CD4-positive, alpha-beta T cell treated with Interleukin-4 for 4 hours (primary cell): ENCODE measurements around the gene MYF6.

Experiments
- DNase-seq: peaks from one replicate; pipeline ENCODE4 v3.0.0-alpha.2; 2020

Gene MYF6

GRCh38 chr12:80707830-80708258, 410 bp downstream of the MYF6 start:
- DNase-seq: no peak

GRCh38 chr12:80708259-80708974, 983 bp downstream of the MYF6 start:
- no peak for DNase-seq

DNA sequence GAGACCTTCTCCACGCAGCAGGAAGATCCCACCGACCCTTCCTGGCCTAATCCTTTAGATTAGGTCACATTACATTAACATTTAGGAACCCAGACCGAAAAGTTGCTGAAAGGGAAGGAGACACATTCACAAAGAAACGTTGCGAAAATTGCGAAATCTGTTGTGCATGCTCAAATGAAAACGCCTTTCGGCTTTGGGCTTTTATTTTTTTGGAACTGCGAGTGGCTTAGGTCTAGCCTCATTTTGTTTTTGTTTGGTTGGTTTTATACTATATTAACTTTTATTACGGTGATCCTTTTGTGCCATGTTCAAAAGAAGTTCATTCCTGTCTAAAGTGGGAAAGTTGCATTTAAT, 1.5 kb downstream of the MYF6 start:
- DNase-seq: no peak

- DNase-seq: no peak
Observed at GRCh38 chr12:80709811-80710726, 2.6 kb downstream of the MYF6 start.

- no peak for DNase-seq
Observed at GRCh38 chr12:80710727-80711449, 3.5 kb downstream of the MYF6 start.

GRCh38 chr12:80711866-80712265, 4.4 kb downstream of the MYF6 start:
- DNase-seq: no peak

DNA sequence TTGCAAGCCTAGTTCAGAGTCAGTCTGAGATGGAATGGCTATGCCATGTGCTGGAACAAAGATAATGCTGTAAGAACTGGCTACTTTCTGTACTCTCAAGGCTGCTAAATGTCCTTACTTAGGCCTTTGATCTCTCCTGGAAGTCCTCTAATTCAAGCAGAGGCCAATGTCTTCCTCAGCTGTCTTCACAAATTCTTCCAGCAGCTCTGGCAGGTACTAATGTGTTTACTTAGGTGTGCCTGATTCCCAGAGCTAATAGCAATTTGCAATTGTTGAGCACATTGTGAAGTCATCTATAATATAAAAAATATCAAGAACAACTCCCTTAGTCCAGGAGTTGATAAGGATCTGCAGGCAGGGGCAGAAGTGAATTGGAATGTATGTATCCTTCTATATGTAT, 5.4 kb downstream of the MYF6 start:
- DNase-seq: no peak

GRCh38 chr12:80713419-80713818, 6.0 kb downstream of the MYF6 start:
- DNase-seq: no peak

DNA sequence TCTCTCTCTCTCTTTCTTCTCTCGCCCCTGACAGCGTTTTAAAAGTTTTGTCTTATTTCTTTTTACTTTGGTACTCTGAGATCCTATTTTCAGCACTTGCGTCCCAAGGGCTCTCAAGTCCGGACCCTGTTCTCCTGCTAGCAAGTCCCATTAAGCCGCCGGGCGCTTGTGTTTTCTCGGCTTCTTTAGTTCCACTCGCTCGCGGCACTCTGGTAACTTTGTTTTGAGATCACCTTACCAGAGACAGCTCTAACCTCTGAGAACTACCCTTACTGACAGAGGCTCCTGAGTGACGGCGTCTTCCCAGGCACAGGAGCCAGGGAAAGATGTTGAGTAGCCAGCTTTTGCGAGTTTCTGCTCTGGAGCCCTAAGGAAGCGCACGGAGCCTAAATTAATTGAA, 6.6 kb downstream of the MYF6 start:
- DNase-seq: no peak

DNA sequence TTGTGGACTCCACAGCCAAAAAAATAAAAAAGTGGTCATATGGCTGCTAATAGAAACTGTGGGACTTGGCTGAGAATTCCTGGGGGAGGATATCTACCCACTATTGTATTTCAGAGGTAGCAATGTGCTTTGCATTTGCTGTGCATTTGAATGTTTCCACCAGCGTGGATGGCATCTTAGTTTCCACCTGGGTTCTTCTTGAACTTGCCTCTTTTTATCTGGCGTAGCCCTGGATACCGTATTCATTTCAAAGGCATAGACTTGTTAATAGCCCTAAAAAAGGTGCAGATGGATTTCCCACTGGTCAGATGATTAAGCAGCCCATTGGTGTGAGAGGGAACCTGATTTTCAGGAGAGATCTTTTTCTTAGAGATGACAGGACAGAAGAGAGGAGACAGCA, 7.4 kb downstream of the MYF6 start:
- no peak for DNase-seq

GRCh38 chr12:80715713-80716249, 8.3 kb downstream of the MYF6 start:
- DNase-seq: no peak

- no peak for DNase-seq
Observed at GRCh38 chr12:80716696-80717469, 9.4 kb downstream of the MYF6 start, which contains the start of gene MYF5. Gene MYF5, plus strand, starts transcription at chr12:80716912. Its CDS starts 152 bp downstream, at chr12:80717064.

GRCh38 chr12:80717856-80718255, 10.4 kb downstream of the MYF6 start:
- no peak for DNase-seq

GRCh38 chr12:80720516-80720915, 13.1 kb downstream of the MYF6 start:
- DNase-seq: no peak

DNA sequence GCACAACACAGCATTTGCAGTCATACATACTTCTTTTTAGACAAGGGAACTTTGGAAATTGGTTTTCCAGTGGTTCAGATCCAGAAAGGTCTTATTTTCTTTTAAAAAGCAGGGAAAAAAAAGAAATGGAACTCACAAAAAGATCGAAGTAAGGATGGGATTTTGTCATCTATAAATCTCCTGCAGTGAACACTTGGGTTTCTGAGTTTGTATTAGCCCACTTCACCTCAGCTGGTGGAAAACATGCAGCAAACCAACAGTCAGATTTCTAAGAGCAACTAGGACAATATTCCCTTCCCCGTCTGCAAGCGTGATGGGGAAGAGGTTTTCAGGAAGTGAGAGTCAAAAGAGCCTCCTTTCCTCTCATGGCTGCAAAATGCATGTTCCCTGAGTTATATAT, 13.9 kb downstream of the MYF6 start:
- no peak for DNase-seq

DNA sequence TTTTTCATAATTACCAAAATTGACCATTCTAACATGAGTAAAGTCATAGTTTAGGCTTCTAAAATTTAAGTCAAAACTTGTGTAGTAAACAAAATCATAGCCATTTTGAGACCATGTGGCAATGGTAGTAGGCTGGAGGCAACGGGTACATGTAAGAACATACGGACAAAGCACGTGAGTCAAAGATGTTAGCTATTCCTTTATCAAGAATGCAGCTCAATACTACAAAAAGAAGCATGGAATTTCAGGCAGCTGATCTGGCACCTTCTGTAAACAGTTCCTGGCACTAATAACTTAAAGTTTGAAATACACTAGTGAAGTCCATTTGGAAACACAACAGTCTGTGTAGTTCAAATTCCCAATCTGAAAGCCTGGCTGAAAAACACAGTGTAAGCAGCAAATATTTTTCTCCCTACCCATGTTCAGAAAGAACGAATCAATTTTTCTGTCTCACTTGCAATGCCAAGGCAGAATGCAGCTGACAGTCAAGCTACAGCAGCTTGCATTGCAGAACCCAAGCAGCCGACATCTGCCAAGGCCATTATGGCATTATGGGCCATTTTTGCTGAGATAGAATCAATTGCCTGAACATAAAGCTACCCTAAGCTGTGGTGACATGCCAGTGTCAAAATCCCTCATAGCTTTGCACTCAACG, 38.5 kb downstream of the MYF6 start:
- DNase-seq: no peak

DNA sequence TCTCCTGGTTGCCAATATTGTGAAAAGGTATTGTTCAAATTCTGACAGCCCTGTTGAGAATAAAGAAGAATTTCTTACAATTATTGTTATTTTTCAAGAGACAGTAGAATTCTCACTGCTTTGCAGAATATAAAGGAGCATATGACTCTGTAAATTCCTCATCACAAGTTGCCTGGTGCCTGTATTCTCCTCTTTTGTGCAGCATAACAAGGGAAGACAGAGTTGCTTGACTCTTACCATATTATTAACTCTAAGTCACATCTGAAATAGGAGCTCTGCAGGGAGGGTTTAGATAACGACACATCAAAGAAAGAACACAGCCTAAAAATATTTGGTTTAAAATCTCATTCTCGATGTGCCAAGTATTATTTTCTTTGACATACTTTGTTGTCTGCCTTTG, 40.4 kb downstream of the MYF6 start:
- no peak for DNase-seq

- no peak for DNase-seq
Observed at GRCh38 chr12:80749456-80749855, 42.0 kb downstream of the MYF6 start.

- no peak for DNase-seq
Observed at GRCh38 chr12:80752464-80752863, 45.0 kb downstream of the MYF6 start.

DNA sequence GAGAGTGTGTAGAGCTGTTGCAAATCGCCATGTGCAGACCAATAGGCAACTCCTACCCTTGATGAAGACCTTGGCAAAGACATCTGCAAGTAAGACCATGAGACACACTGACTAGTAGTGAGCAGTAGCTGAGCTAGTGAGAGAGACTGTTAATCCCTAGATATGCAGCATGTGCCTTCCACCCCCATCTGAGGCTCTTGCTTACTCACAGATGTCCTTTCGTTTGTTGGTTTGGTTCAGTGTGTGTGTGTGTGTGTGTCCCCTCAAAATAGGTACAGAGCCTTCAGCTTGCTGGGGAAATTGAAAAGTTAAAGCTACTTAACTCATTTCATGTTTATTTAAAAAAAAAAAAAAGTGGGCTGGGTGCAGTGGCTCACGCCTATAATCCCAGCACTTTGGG, 46.8 kb downstream of the MYF6 start:
- no peak for DNase-seq

GRCh38 chr12:80756875-80757274, 49.4 kb downstream of the MYF6 start:
- no peak for DNase-seq
